LNCAP (cell line): ENCODE measurements around the gene TRIM50.
A peak's percentile ranks its signal among the peaks of the same experiment; 100 is the strongest.

ENCODE experiments used
- CTCF ChIP-seq: fragments of 450-650 bp; IDR thresholded peaks from 2 replicates; pipeline ENCODE4 v1.5.1; 2017; ENCODE audit warnings: mild to moderate bottlenecking

TRIM50 gene

GRCh38 chr7:73345538-73345937 lies 17.7 kb upstream of the TRIM50 start:
- TF ChIP-seq CTCF = no peak

GRCh38 chr7:73343671-73344380 lies 15.9 kb upstream of the TRIM50 start:
- TF ChIP-seq CTCF = no peak

GRCh38 chr7:73342645-73343044 lies 14.8 kb upstream of the TRIM50 start:
- peak; percentile 30; the same call in 1 of the 2 replicates for TF ChIP-seq CTCF

GRCh38 chr7:73341877-73342276 lies 14.0 kb upstream of the TRIM50 start:
- TF ChIP-seq CTCF = no peak

- no peak for TF ChIP-seq CTCF
Measured at GRCh38 chr7:73340514-73340913, 12.6 kb upstream of the TRIM50 start.

- no peak for TF ChIP-seq CTCF
Measured at GRCh38 chr7:73338321-73338720, 10.4 kb upstream of the TRIM50 start.

GRCh38 chr7:73332447-73332846 lies 4.6 kb upstream of the TRIM50 start:
- TF ChIP-seq CTCF = no peak

- TF ChIP-seq CTCF = no peak
Measured at GRCh38 chr7:73330772-73331171, 2.9 kb upstream of the TRIM50 start.
